Mesendoderm (in vitro differentiated cells): Measurements from ENCODE around the gene AGBL4.

Source experiments
- DNase-seq: peaks from one replicate; pipeline ENCODE4 v3.0.0; 2013
- H2AK5ac ChIP-seq: 2 replicates; pipeline ENCODE4 v1.6.1; 2013; ENCODE audit warnings: low read length, inconsistent platforms
- H2BK120ac ChIP-seq: 2 replicates; pipeline ENCODE4 v1.6.1; 2013; ENCODE audit warnings: low read depth, mild to moderate bottlenecking, low read length, moderate library complexity, mixed read lengths
- H2BK15ac ChIP-seq: replicated peaks from 2 replicates; pipeline ENCODE4 v1.6.1; 2013; ENCODE audit warnings: low read depth, mild to moderate bottlenecking, moderate library complexity
- H2BK5ac ChIP-seq: 2 replicates; pipeline ENCODE4 v1.6.1; 2013; ENCODE audit warnings: low read length, inconsistent platforms
- H3K18ac ChIP-seq: 2 replicates; pipeline ENCODE4 v1.6.1; 2013; ENCODE audit warnings: mild to moderate bottlenecking, low read length, mixed read lengths
- H3K23ac ChIP-seq: one replicate; pipeline ENCODE4 v1.6.1; 2013; ENCODE audit warnings: low read length
- H3K27ac ChIP-seq: 2 replicates; pipeline ENCODE4 v1.5.1; 2013; ENCODE audit warnings: low read depth, mild to moderate bottlenecking, inconsistent platforms, low read length, moderate library complexity
- H3K27me3 ChIP-seq: 2 replicates; pipeline ENCODE4 v1.6.1; 2013; ENCODE audit warnings: low read length, control low read depth, mild to moderate bottlenecking, inconsistent platforms; ENCODE audit not compliant: insufficient read depth, poor library complexity
- H3K36me3 ChIP-seq: 2 replicates; pipeline ENCODE4 v1.6.1; 2013; ENCODE audit warnings: low read length, inconsistent platforms; ENCODE audit not compliant: control insufficient read depth, insufficient read depth
- H3K4ac ChIP-seq: one replicate; pipeline ENCODE4 v1.6.1; 2013; ENCODE audit warnings: low read depth, mild to moderate bottlenecking, low read length, moderate library complexity
- H3K4me1 ChIP-seq: 2 replicates; pipeline ENCODE4 v1.6.1; 2013; ENCODE audit warnings: low read depth, low read length, inconsistent platforms; ENCODE audit not compliant: control insufficient read depth
- H3K4me2 ChIP-seq: 2 replicates; pipeline ENCODE4 v1.6.1; 2013; ENCODE audit warnings: low read length
- H3K4me3 ChIP-seq: 2 replicates; pipeline ENCODE4 v1.5.1; 2013; ENCODE audit warnings: mild to moderate bottlenecking, low read length
- H3K56ac ChIP-seq: one replicate; pipeline ENCODE4 v1.6.1; 2013; ENCODE audit warnings: low read length
- H3K79me1 ChIP-seq: 2 replicates; pipeline ENCODE4 v1.6.1; 2013; ENCODE audit warnings: low read length, inconsistent platforms
- H3K79me2 ChIP-seq: 2 replicates; pipeline ENCODE4 v1.6.1; 2013; ENCODE audit warnings: mild to moderate bottlenecking, low read length; ENCODE audit not compliant: control insufficient read depth, insufficient read depth
- H3K9ac ChIP-seq: 2 replicates; pipeline ENCODE4 v1.6.1; 2013; ENCODE audit warnings: low read length, inconsistent platforms
- H4K5ac ChIP-seq: one replicate; pipeline ENCODE4 v1.6.1; 2013; ENCODE audit warnings: low read length
- H4K8ac ChIP-seq: one replicate; pipeline ENCODE4 v1.6.1; 2013; ENCODE audit warnings: low read depth, mild to moderate bottlenecking, control low read depth, low read length, moderate library complexity
- WGBS: extraction: QIAGEN DNeasy Blood & Tissue Kit; methylation state at CpG from one replicate; pipeline ENCODE4 v1.1.7; 2013; ENCODE audit warnings: low lambda C conversion rate, missing lambda C conversion rate; ENCODE audit not compliant: insufficient coverage; ENCODE audit errors: extremely low coverage; 5-methylcytosine and 5-hydroxymethylcytosine counted together

Gene AGBL4

DNA sequence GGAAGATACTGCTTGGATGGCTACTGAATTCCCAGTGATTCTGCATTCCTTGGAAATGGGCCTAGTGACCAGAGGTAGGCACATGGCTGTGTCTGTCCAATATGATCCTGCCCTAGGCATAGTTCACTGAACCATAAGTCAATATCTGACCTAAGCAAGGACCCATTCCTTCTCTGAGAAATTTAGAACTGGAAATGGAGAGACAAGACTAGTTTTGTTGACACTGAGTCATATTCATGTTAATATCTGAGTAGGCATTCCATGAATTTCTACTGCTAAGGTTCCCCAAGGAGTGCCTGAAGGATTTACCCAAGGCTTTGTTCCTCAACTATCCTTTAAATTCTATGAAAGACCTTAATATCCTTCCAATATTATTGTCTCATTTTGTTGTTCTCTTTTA lies 917.3 kb downstream of the AGBL4 start:
- Histone ChIP-seq H3K4me3 (no peak overlapping the region), H4K8ac (no peak overlapping the region), H3K79me2 (no peaks in the 10 kb centered on the region), H2AK5ac (no peak overlapping the region), H3K36me3 (no peaks in the 10 kb centered on the region), H3K4ac (no peak overlapping the region), H3K27ac (no peak overlapping the region), H3K56ac (no peak overlapping the region), H3K9ac (no peak overlapping the region), H3K4me2 (no peak overlapping the region), H2BK15ac (no peak overlapping the region), H3K23ac (no peak overlapping the region), H3K79me1 (no peaks in the 10 kb centered on the region), H3K4me1 (no peaks in the 10 kb centered on the region), H2BK120ac (no peak overlapping the region), H3K27me3 (no peaks in the 10 kb centered on the region), H2BK5ac (no peak overlapping the region), H3K18ac (no peak overlapping the region), H4K5ac (no peak overlapping the region)
- no peak for DNase-seq

DNA sequence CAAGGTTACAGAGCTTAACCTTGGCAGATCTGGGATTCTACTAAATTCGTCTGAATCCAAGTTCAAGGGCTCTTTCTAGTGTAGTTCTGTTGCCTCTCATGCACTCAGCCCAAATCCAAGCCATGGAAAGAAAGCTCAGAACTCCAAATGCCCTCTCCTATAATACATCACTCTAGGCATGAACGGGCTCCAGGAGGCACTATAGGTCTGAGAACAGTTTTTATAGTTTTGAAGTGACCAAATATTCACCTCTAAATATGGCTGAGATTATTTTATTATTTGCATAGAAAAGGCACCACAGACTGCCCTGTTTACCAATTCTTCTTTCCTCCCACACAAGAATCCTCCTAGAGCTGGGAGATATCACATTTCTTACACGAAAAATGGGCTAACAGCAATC lies 919.2 kb downstream of the AGBL4 start:
- Histone ChIP-seq H2BK5ac (no peak overlapping the region), H3K18ac (no peak overlapping the region), H3K27me3 (no peaks in the 10 kb centered on the region), H3K9ac (no peak overlapping the region), H2BK15ac (no peak overlapping the region), H3K27ac (no peak overlapping the region), H3K79me2 (no peaks in the 10 kb centered on the region), H4K5ac (no peak overlapping the region), H3K4me1 (no peaks in the 10 kb centered on the region), H3K56ac (no peak overlapping the region), H2BK120ac (no peak overlapping the region), H3K4ac (no peak overlapping the region), H4K8ac (no peak overlapping the region), H3K23ac (no peak overlapping the region), H3K36me3 (no peaks in the 10 kb centered on the region), H3K4me2 (no peak overlapping the region), H3K4me3 (no peak overlapping the region), H3K79me1 (no peaks in the 10 kb centered on the region), H2AK5ac (no peak overlapping the region)
- WGBS, result no CpG with 5 or more reads among the region's 3 CpGs
- DNase-seq, result peak; percentile 1

- no peak overlapping the region for H3K27ac ChIP-seq
- no peak for DNase-seq
Measured at GRCh38 chr1:49102752-49103151, 921.0 kb downstream of the AGBL4 start.

DNA sequence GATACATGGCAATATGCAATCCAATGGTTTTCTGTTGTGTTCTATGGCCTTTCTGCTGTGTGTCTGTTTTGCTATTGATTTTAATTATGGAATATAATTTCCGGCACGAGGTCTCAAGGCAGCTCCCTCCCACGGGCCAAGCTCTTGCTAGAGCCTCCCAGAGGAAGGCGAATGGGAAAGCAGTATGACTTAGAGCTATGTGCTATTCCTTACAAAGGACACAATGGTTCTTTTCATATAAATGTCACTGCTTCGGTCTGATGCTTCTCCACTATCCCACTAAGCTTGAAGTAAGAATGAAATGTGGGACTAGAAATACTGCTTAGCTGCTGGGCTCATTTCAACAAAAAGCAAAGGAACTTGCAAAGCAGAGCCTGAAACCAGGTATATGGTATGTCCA lies 924.9 kb downstream of the AGBL4 start:
- Histone ChIP-seq H3K36me3 (no peaks in the 10 kb centered on the region), H3K27me3 (no peaks in the 10 kb centered on the region), H3K18ac (no peak overlapping the region), H3K27ac (no peak overlapping the region), H3K56ac (no peak overlapping the region), H3K4me1 (no peaks in the 10 kb centered on the region), H3K79me2 (no peaks in the 10 kb centered on the region), H2AK5ac (no peak overlapping the region), H4K5ac (no peak overlapping the region), H4K8ac (no peak overlapping the region), H3K79me1 (no peaks in the 10 kb centered on the region), H2BK5ac (no peak overlapping the region), H2BK120ac (no peak overlapping the region), H3K4ac (no peak overlapping the region), H3K23ac (no peak overlapping the region), H3K9ac (no peak overlapping the region), H3K4me2 (no peak overlapping the region), H3K4me3 (no peak overlapping the region), H2BK15ac (no peak overlapping the region)
- DNase-seq, result no peak
- no CpG with 5 or more reads among the region's 5 CpGs for WGBS

More at GRCh38 chr1:49102752-49103151, 921.0 kb downstream of the AGBL4 start:
- Histone ChIP-seq H3K4ac (no peak overlapping the region), H3K36me3 (no peaks in the 10 kb centered on the region), H2BK15ac (no peak overlapping the region), H3K56ac (no peak overlapping the region), H3K4me3 (no peak overlapping the region), H3K79me2 (no peaks in the 10 kb centered on the region), H3K23ac (no peak overlapping the region), H3K79me1 (no peaks in the 10 kb centered on the region), H2BK5ac (no peak overlapping the region), H2BK120ac (no peak overlapping the region), H3K9ac (no peak overlapping the region), H3K4me2 (no peak overlapping the region), H3K18ac (no peak overlapping the region), H3K4me1 (no peaks in the 10 kb centered on the region), H3K27me3 (no peaks in the 10 kb centered on the region), H4K8ac (no peak overlapping the region), H4K5ac (no peak overlapping the region), H2AK5ac (no peak overlapping the region)

DNA sequence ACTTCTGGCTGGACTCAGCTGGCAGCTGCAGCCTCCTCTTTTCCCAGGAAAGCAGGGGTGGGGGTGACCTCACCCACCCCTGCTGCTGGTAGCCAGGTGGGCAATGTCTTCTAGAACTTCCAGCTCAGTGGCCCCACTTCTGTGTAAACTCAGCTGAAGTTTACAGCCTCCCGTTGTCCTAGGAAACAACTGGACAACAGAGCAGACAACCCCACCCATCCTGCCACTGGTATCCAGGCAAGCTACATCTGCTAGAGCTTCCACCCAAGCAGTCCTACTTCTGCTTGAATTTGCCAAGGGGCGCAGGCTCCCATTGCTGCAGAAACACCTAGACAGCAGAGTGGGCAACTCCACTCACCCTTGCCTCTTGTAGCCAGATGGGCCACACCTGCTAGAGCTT lies 937.4 kb downstream of the AGBL4 start:
- H3K79me1 ChIP-seq, result no peaks in the 10 kb centered on the region
- H3K18ac ChIP-seq, result no peak overlapping the region
- no peak overlapping the region for H2BK15ac ChIP-seq
- no peak overlapping the region for H2AK5ac ChIP-seq
- no peak overlapping the region for H4K5ac ChIP-seq
- no peak overlapping the region for H4K8ac ChIP-seq
- no peak overlapping the region for H3K9ac ChIP-seq
- H3K4me3 ChIP-seq, result no peak overlapping the region
- no peak overlapping the region for H3K4me2 ChIP-seq
- no peak overlapping the region for H3K56ac ChIP-seq
- no peaks in the 10 kb centered on the region for H3K79me2 ChIP-seq
- H2BK120ac ChIP-seq, result no peak overlapping the region
- no peak overlapping the region for H3K4ac ChIP-seq
- DNase-seq, result no peak
- no peaks in the 10 kb centered on the region for H3K36me3 ChIP-seq
- H2BK5ac ChIP-seq, result no peak overlapping the region
- H3K4me1 ChIP-seq, result no peaks in the 10 kb centered on the region
- no peaks in the 10 kb centered on the region for H3K27me3 ChIP-seq
- no peak overlapping the region for H3K27ac ChIP-seq
- WGBS, result no CpG with 5 or more reads among the region's 2 CpGs
- H3K23ac ChIP-seq, result no peak overlapping the region

DNA sequence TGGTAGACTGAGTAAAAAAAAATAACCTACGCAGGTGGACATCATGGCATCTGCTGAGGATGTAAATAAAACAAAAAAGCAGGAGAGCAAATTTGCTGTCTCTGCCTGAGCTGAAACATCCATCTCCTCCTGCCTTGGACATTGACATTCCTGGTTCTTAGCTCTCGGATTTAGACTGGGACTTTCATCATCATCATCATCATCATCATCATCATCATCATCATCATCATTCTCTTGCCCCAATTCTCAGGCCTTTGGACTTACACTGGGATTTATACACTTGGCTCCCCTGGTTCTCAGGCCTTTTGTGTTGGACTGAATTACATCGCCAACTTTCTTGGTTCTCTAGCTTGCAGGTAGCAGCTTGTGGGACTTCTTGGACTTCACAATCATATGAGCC lies 938.7 kb downstream of the AGBL4 start:
- H3K27ac ChIP-seq, result no peak overlapping the region
- DNase-seq, result no peak
- no peaks in the 10 kb centered on the region for H3K4me1 ChIP-seq
- no peak overlapping the region for H3K4ac ChIP-seq
- no peak overlapping the region for H3K4me2 ChIP-seq
- no peak overlapping the region for H3K4me3 ChIP-seq
- no peaks in the 10 kb centered on the region for H3K36me3 ChIP-seq
- H3K18ac ChIP-seq, result no peak overlapping the region
- no peak overlapping the region for H4K5ac ChIP-seq
- H3K79me2 ChIP-seq, result no peaks in the 10 kb centered on the region
- H3K23ac ChIP-seq, result no peak overlapping the region
- no peak overlapping the region for H4K8ac ChIP-seq
- no peak overlapping the region for H3K56ac ChIP-seq
- no peak overlapping the region for H2BK120ac ChIP-seq
- H3K79me1 ChIP-seq, result no peaks in the 10 kb centered on the region
- WGBS, result no CpG with 5 or more reads among the region's 3 CpGs
- H3K27me3 ChIP-seq, result no peaks in the 10 kb centered on the region
- no peak overlapping the region for H2BK15ac ChIP-seq
- no peak overlapping the region for H2AK5ac ChIP-seq
- H2BK5ac ChIP-seq, result no peak overlapping the region
- no peak overlapping the region for H3K9ac ChIP-seq
